COR-L47 (cell line): Measurements from ENCODE around the gene MMRN2.
"Not testable (repeated sequence)": the region's sequence is repeated elsewhere in the genome, so short reads cannot be mapped to it uniquely, and the experiment has no call there.

Experiments used
- DNase-seq: peaks from one replicate; lab custom pipeline; 2025; lab: John Stamatoyannopoulos, UW

MMRN2 gene

DNA sequence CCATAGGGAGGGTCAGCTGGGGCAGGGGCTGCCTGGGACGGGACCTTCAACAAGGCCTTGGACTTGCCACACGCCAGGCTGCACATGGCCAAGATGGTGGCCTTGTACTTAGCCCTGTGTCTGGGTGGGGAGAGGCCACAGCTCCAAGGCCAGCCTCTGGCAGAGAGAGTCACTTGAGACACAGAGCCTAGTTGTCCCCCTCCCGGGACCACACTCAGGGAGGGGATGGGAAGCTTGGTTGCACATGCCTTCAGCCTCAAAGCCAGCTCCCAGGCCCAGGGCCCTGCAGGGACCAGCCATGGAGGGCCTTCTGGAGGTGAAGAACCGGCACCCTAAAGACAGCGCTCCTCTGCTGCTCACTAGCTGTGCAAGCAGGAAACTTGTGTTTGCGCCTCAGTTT, 16.7 kb downstream of the MMRN2 start:
- no peak for DNase-seq

DNA sequence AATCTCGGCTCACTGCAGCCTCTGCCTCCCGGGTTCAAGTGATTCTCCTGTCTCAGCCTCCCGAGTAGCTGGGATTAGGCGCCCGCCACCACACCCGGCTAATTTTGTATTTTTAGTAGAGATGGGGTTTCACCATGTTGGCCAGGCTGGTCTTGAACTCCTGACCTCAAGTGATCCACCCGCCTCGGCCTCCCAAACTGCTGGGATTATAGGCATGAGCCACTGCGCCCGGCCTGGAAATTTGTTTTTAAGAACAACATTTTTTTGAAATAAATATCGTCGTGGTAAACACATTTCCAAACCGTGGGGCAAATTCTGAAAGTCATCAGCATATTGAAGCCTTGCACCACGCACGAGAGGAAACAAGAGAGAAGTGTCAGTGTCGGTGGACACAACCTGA, 17.3 kb downstream of the MMRN2 start:
- DNase-seq: not testable (repeated sequence)

DNA sequence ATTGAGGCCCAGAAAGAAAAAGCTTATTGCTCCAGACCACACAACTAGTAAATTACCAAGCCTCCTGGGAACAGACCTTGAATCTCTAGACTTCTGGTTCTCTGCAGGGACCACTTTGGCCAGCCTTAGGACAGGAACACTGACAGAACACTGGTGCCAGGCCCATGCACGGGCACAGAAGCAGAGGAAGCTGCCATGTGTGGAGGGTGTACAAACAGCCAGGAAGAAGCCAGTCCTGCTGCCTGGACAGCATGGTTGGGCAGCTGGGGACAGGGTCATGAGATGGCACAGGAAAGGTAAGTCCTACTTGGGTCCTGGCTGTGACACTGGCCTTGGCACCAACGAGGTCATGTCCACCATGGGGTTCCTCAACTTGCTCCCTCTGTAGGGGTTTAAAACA, 19.2 kb downstream of the MMRN2 start:
- DNase-seq: no peak

DNA sequence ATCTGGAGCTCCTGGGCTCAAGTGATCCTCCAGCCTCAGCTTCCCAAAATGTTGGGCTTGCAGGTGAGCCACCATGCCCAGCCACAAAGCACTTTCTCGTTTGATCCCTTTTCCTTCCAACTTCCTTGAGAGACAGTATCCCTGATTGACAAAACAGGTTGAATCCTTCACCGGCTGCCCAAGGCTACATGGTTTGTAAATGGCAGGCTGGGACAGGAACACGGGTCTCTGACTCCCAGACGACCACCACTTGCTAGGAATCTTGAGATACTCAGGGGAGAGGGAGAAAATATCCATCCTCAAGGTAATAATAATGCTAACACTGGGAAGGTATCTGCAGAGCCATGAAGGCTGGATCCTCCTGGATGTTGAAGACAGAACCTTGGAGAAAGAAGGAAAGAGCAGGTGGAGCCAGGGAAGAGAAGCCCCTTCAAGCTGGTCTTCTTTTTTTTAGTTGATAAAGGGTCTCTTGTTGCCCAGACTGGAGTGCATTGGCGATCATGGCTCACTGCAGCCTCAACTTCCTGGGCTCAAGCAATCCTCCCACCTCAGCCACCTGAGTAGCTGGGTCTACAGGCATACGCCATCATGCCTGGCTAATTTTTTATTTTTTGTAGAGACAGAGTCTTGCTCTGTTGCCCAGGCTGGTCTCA, 19.8 kb downstream of the MMRN2 start:
- no peak for DNase-seq

DNA sequence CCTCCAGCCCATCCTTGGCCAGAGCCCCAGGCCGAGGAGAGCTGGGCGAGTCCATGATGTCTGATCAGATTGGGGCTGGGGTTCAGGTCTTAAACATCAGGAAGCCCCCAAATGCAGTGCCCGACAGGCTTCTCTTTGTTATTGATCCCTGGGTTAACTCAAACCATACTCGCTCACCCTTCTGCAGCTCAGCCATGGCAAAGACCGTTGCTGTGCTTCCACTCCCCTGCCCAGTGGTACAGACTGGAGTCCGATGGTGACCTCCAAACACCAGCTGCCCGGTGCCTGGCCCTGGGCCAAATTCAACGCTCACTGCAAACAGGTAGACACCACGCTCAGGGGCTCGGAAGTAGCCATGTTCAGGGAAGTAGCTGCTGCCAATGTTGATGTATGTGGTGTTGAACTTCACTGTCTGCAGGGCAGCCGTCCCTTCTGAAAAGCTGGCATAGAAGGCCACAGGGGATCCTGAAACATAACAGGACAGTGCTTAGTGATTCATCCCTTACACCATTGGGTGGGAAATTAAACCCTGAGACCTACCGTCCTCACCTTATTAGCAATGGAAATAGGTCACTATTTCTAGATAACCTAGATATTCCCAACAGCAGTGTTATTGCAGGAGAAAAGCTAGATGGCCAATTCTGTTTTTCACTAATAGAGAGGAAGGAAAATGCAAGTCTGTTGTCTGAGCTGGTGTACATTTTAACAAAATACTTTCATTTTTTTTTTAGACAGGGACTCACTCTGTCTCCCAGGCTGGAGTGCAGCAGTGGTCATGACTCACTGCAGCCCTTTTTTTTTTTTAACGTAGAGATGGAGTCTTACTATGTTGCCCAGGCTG, 20.5 kb downstream of the MMRN2 start:
- DNase-seq: no peak

DNA sequence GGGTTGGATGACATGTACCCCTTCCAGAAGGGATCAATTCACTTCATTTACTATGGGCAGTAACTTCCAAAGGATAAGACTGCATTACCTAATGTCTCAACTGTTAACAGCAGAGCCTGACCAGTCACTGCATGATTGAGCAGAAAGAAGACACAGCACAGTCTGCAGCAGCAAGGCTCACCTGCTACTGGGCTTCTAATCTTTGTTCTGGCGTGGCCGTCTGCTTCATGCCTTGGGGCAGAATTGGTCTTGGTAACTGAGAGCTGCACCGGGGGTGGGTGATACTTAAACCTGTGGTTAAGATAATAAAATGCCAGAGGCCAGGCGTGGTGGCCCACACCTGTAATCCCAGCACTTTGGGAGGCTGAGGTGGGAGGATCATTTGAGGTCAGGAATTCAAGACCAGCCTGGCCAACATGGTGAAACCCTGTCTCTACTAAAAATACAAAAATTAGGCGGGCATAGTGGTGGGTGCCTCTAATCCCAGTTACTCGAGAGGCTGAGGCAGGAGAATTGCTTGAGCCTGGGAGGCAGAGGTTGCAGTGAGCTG, 23.2 kb downstream of the MMRN2 start:
- not testable (repeated sequence) for DNase-seq

DNA sequence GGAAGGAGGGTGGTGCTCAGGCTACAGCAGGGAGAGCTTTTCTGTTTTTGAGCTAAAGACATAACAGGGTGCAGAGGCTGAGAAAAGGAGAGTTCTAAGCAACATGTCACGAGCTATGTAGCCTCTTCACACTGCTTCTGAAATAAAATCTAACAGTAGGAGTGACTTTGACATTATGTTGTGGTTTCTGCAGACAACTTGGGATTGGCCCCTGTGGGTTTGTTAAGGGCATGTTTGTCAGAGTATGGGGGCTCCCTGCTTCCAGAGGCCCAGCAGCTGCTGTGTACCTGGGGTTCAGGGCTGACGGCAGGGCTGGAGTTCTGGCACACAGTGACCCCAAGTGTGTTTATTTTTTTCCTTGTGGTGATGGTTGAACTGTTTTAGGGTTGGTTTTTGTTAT, 24.7 kb downstream of the MMRN2 start:
- no peak for DNase-seq

DNA sequence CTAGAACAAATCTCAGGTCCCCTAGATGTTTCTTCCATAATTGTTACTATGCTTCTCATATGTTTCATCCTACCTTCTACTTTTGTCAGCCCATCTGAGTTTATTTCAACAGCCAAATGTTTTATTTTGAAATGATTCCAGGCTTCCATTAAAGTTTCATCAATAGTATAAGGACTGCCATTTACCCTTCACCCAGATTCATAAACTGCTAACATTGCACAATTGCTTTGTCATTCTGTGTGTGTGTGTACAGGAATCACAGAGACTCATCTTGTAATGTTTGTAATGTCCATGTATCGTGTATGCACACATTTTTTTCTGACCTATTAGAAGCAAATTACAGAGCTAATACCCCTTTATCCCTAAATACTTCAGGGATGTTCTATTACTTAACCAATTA, 25.5 kb downstream of the MMRN2 start:
- no peak for DNase-seq

DNA sequence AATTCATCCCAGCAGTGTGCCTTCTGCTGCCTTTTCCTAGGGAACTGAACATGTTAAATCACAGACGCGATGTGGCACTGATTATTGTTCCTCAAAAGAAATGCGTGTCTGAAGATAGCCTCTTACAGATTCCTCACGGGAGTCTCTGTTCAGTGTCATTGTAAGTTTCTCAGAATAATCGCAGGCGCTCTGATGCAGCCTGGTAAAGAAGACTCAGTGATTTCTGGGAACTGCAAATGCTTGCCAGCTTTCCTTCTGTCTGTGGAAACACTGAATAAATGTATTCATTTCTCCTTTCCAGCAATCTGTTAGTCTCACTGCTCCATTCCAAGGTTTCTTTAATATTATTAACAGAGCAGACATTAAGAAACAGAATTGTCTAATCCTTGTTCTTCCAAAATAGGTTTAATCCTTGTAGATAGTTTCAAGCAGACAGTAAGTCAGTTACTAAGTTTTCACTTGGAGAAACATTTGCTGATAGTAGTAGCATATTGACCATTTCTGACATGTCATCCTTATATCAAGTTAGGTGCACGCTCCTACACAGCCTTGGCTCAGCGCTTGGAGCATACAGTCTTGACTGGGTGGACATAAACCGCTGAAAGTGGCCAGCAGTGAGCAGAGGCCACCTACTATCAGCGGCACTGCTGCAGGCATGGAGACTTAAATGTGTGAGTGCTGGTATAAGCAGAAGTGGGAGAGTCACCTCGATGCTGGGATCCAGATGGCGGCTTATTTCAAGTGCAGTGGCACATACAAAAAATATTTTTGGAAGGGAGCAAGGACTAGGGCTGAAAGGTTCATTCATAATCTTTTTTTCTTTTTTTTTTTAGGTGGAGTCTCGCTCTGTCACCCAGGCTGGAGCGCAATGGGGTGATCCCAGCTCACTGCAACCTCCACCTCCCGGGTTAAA, 27.7 kb downstream of the MMRN2 start:
- no peak for DNase-seq

DNA sequence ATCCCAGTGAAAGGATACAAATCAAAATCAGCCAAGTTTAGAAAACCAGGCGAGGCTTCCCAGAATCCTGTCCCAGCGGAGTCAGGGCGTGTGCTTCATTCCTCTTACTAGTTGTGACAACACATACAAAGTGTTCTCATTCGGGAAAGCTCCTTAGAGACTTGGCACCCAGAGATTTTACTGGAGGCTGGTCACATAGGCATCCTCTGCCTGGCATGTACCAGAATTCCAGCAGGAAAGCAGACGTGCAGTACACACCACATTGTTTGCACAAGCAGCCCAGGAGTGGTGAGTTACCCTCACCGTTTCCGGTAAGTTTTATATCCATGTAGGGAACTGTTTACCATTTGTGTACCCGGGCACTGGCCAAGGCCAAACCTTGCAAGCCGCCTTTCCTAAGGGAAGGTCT, 34.9 kb downstream of the MMRN2 start:
- no peak for DNase-seq

DNA sequence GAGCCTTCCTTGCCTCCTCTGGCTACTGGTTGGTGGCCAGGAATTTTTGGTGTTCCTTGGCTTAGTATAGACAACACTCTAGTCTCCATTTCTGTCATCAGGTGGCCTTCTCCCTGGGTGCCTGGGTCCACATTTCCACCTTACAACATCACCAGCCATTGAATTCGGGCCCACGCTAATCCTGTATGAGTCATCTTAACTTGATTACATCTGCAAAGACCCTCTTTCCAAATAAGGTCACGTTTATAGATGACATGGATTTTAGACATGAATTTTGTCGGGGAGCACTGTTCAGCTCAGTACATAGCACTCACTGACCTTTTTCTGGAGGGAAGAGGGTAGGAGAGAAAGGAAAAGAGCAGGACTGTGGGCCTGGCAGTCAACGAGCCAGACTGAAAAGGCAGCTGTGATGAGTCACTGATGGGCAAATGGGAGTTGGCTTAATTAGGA, 39.4 kb downstream of the MMRN2 start:
- DNase-seq: no peak

DNA sequence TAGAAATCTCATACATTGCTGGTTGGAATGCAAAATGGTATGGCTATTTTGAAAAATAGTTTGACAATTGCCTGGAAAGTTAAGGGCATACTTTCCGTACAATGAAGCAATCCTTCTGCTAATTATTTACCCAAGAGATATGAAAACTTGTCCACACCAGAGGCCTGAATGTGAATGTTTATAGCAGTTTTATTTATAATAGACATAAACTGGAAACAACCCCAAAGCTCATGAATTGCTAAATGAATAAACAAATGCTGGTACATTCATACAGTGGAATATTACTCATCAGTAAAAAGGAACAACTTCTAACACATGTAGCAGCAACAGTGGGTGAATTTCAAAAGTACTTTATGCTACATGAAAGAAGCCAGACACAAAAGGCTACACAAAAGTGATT, 42.7 kb downstream of the MMRN2 start:
- no peak for DNase-seq

DNA sequence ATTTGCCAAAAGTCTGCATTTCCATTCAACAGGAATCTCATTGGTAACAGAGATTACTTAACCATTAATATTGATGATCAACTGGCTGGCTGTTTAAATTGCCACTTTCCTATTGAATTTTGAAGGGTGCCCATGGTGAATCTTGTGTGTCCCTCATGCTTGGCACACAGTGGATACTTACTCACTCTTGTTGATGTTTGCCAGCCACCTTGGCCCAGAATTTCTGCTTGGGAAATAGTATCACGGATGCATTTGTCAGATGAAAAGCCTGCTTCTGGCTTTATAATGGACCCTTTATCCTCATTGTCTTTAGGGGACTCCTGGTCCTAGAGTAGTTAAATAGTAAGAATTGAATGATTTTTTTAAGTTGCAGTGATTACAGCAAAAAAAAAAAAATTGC, 52.0 kb downstream of the MMRN2 start:
- no peak for DNase-seq

DNA sequence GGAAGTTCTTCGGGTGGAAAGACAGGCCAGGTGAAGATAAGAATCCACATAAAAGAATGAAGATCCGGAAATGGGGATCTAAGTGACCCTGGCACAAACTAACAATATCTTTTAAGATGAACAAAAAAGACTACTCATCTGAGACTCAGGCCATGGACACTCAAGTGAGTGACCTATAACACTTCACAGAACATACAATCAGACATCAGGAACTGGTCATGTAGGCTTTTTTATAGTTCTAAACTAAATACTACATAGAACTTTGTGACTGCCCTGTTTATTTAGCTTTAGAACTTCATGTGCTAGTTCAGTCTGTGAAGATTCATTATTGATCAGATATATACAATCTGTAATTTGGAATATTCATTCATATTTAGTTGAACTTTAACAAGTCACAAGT, 52.8 kb downstream of the MMRN2 start:
- no peak for DNase-seq

DNA sequence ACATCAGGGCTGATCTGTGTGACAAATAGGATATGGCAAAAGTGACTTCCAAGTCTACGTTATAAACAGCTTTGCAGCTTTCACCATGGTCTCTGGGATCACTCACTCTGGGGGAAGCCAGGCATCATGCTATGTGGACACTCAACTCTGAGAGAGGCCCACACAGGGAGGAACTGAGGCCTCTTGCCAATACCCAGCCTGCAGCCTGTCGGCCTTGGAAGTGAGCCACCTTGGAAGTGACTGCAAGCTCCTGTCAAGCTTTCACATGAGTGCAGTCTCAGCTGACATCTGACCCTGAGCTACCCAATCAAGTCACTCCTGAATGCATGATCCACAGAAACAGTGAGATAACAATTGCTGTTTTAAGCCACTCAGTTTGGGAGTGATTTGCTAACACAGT, 56.5 kb downstream of the MMRN2 start:
- no peak for DNase-seq

DNA sequence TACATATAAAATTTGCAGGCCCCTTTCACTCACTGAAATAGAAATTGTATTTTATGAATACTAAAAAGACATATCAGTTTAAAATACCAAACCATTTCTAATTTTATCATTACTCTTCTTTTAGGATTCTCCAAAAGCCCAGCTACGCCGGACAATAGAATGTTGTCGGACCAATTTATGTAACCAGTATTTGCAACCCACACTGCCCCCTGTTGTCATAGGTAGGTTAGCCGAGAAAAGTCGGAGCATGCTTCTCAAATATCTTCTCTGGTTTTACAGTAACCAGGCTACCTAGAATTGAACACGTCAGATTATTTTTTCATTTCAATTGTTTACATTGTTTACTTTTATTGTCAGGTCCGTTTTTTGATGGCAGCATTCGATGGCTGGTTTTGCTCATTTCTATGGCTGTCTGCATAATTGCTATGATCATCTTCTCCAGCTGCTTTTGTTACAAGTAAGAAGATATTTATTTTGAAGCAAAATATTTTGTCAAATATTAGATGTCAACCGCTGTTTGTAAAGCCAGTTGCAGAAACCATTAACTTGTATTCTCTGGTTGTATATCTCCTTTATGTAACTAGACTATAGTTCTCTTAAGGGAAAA, 57.6 kb downstream of the MMRN2 start:
- DNase-seq: peak; percentile 36

DNA sequence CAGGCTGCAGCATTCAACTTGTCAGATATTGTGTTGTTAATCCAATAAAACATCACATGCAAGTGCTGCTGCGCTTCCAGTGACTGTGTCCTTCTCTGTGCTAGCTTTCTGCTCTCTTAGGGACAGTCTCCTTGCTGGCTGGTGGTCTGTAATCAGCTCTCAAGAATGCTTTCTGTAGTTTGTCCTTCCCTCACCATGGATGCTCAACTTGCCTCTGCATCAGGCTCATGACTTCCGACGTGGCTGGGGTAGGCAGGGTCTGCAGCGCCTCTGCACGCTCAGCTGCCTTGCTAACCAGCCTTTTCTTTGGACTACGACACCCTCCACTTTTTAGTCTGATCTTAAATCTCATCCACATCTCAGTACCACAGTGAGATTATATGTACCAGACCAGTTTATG, 58.3 kb downstream of the MMRN2 start:
- DNase-seq: no peak

DNA sequence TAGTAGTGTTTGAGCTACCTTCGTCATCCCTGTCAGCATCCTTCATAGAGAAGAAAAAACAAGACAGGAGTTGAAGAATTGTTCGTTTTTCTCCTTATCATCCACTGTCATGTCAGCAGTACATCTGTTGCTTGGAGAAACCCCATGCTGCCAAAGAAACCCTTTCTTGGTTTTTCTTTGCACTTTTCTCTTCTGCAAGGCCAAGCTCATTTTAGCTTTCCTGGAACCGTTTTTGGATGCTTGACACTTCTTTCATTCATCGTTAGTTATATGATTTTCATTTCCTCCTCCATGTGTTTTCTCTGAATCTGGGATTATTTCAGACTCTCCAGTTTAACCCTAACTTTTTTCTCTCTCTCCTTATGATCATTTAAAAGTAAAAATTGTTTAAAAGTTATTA, 58.9 kb downstream of the MMRN2 start:
- DNase-seq: no peak

DNA sequence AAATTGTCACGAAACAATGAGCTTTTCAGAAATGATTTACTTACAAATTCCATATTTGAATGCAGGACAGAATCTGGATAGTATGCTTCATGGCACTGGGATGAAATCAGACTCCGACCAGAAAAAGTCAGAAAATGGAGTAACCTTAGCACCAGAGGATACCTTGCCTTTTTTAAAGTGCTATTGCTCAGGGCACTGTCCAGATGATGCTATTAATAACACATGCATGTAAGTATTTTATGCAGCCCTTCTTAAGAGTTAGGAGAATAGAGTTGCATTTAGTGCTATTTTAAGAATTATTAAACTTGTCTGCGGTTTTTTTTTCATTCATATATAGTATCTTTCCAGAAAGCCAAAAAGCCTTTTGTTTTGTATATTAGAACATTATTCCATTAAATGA, 67.4 kb downstream of the MMRN2 start:
- no peak for DNase-seq

DNA sequence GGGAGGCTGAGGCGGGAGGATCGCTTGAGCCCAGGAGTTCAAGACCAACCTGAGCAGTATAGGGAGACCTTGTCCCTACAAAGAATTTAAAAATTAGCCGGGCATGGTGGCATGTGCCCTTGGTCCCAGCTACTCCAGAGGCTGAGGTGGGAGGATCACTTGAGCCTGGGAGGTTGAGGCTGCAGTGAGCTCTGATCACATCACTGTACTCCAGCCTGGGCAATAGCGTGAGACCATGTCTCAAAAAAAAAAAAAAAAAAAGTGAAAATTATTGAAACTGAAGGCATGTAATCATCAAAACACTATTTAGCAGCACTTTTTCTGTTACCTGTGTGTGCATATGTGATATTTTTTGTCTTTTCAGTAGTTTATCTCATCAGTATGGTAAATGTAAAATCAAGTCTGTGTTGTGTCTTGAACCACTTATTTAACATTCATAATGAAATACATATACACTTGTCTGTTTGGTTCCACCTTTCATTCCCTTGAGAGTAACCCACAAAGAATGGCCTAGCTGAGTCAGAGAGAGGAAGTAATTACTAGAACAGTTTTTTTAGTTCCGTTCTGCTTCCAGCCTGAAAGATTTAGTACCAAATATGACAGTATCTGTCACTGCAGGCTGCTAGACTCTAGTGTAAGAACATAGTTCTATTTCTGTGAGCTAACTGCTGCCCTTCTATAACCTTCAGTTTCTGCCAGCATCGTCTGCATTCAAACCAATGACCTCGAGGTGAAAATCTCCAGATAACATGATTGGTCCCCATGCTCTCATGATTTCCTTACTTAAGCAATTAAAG, 68.6 kb downstream of the MMRN2 start:
- no peak for DNase-seq
